Activated CD4-positive, alpha-beta T cell treated with anti-CD3 and anti-CD28 coated beads, Interleukin-2, amount 50 U/mL, for 4 hours (primary cell): ENCODE measurements around the gene CCDC82.

Source experiments
- DNase-seq, 2 experiments: peaks; one replicate each; pipeline ENCODE4 v3.0.0-alpha.2; 2020

Gene CCDC82

DNA sequence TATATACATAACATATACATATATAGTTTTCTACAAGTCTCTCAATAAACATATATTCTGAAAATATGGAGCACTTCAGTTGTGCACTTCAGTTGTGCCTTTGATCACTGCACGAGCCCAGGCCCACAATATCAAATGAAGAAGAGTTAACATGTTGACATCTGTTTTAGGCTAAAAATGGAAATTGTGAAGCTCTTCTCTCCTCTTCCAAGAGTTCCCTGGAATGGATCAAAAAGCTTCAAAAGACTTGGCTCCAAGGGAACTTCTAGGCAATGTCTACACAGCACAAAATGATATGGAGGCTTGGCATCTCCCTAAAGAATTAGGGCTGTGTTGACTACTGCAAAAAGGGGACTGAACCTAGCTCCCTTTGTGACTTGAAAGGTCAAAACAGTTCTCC is 83.6 kb downstream of the CCDC82 start:
- DNase-seq, result no peak

DNA sequence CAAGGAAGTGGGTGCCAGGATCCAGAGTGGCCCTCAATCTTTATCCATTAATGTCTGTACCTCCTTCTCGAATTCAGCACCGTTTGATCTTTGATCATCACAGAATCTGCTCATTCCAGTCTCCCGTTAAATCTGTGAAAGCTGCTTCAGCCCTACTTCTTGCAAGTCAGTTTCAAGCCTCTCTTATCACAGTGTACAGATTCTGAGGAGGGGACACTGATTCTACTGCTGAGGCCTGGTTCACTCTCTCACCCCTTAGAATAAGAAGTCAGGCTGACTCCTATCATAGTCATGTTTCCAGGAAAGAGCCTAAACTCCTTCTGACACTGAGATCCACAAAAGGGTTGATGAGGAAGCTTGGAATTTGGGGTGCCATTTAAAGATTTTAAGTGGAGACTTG is 85.7 kb downstream of the CCDC82 start:
- DNase-seq, result no peak

DNA sequence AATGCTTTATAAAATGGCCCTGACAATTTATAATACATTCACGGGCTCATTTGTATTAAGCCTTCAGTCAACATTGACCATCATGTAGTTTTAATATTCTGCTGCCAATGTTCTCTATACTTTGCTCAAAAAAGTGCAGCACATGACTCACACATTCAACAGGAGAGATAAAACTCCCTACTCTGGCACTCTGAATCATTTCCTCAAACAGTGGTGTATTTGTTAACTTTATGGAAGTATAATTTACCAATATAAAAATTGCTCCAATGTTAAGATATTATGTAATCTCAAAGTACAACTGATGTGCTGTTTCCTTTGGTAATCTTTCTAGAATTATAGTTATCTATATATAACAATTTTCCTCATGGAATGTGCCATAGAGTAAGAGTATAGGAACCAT is 86.6 kb downstream of the CCDC82 start:
- DNase-seq, result no peak
